PC-3 (cell line): ENCODE measurements around the gene SIPA1L3. TPM values are rescaled to one million over a fixed set of nuclear protein-coding genes. Genes with fewer than 3 reads are reported as not detected.

Source experiments
- ATAC-seq: fragments of 200-7000 bp; cut with Tn5 transposase; 2 replicates; pipeline ENCODE4 v1.9.1; 2020; ENCODE audit warnings: mild to moderate bottlenecking, moderate library complexity
- BruUV-seq: library from RNA; stranded (reverse); fragments of 400-500 nt; replicated peaks from 2 replicates; lab custom pipeline; 2021; lab: Mats Ljungman, UMichigan
- CTCF ChIA-PET: fragments of 300-600 bp; sonication (Branson Sonifier 250); formaldehyde crosslinking; loops from one replicate; lab custom pipeline; 2022; ENCODE audit warnings: antibody characterized with exemption; lab: Charles Lee
- POLR2A ChIA-PET: fragments of 300-600 bp; sonication (Branson Sonifier 250); formaldehyde crosslinking; loops from one replicate; lab custom pipeline; 2022; ENCODE audit warnings: antibody characterized with exemption; ENCODE audit not compliant: unreplicated experiment; lab: Charles Lee
- DNase-seq: peaks from one replicate; pipeline ENCODE4 v3.0.0-alpha.2; 2015
- H2AFZ ChIP-seq: fragments of 300-600 bp; sonication (generic); 2 replicates; pipeline ENCODE4 v1.6.0; 2016; ENCODE audit warnings: antibody characterized with exemption, low read length
- H3F3A ChIP-seq: fragments of 300-600 bp; sonication (generic); one replicate; pipeline ENCODE4 v1.6.0; 2017; ENCODE audit warnings: antibody characterized with exemption, low read length, control low read depth, mild to moderate bottlenecking; ENCODE audit not compliant: unreplicated experiment
- H3K27ac ChIP-seq: fragments of 300-600 bp; sonication (generic); 2 replicates; pipeline ENCODE4 v1.5.1; 2016; ENCODE audit warnings: mild to moderate bottlenecking, low read length
- H3K27me3 ChIP-seq: fragments of 300-600 bp; sonication (generic); 2 replicates; pipeline ENCODE4 v1.6.1; 2016; ENCODE audit warnings: low read length, mixed read lengths
- H3K36me3 ChIP-seq: fragments of 300-600 bp; sonication (generic); 2 replicates; pipeline ENCODE4 v1.6.1; 2016; ENCODE audit warnings: low read depth, mixed run types, low read length, mixed read lengths
- H3K4me1 ChIP-seq: fragments of 300-600 bp; sonication (generic); 2 replicates; pipeline ENCODE4 v1.5.1; 2016; ENCODE audit warnings: low read length; ENCODE audit not compliant: insufficient read depth
- H3K4me2 ChIP-seq: fragments of 300-600 bp; sonication (generic); 2 replicates; pipeline ENCODE4 v1.6.0; 2016; ENCODE audit warnings: low read length
- H3K4me3 ChIP-seq: fragments of 300-600 bp; sonication (generic); 2 replicates; pipeline ENCODE4 v1.5.1; 2016; ENCODE audit warnings: mild to moderate bottlenecking, low read length, mixed read lengths
- H3K79me2 ChIP-seq: fragments of 300-600 bp; sonication (generic); 2 replicates; pipeline ENCODE4 v1.6.1; 2017; ENCODE audit warnings: low read length, mixed read lengths
- H3K9ac ChIP-seq: fragments of 300-600 bp; sonication (generic); 2 replicates; pipeline ENCODE4 v1.6.0; 2016; ENCODE audit warnings: mild to moderate bottlenecking, low read length
- H3K9me2 ChIP-seq: fragments of 300-600 bp; sonication (generic); replicated peaks from 2 replicates; pipeline ENCODE4 v1.6.1; 2016; ENCODE audit warnings: mixed run types, low read length, mixed read lengths
- H3K9me3 ChIP-seq: fragments of 300-600 bp; sonication (generic); 2 replicates; pipeline ENCODE4 v1.6.1; 2016; ENCODE audit warnings: low read length, mixed read lengths
- H4K20me1 ChIP-seq: fragments of 300-600 bp; sonication (generic); 2 replicates; pipeline ENCODE4 v1.6.1; 2016; ENCODE audit warnings: low read length, mixed read lengths
- CTCF ChIP-seq: fragments of 300-600 bp; sonication (generic); conservative IDR thresholded peaks from 2 replicates; pipeline ENCODE4 v1.5.1; 2017; ENCODE audit warnings: antibody characterized with exemption, low read depth, mild to moderate bottlenecking, low read length
- EZH2 ChIP-seq: fragments of 300-600 bp; sonication (generic); IDR thresholded peaks from one replicate; pipeline ENCODE4 v1.6.1; 2017; ENCODE audit warnings: antibody characterized with exemption, mild to moderate bottlenecking, low read length; ENCODE audit not compliant: unreplicated experiment
- EZH2phosphoT487 ChIP-seq: fragments of 300-600 bp; sonication (generic); IDR thresholded peaks from 2 replicates; pipeline ENCODE4 v1.6.1; 2018; ENCODE audit warnings: mild to moderate bottlenecking, antibody characterized with exemption, low read length, borderline replicate concordance
- intact Hi-C: fragments of 100-400 bp; cut with micrococcal nuclease; formaldehyde crosslinking; loops from 2 replicates; pipeline ENCODE4 v1.9.0; 2023
- total RNA-seq: library from RNA; depleted of rRNA; stranded (reverse); fragments of >200 nt; gene quantifications from 2 replicates; pipeline ENCODE4 v1.2.3, GENCODE V29; 2014

Gene SIPA1L3
- total RNA-seq, 1 experiment from 2014 or later, result 38.7 TPM

- Histone ChIP-seq H3K4me1 (no peaks in the 10 kb centered on the region), H2AFZ (no peak overlapping the region), H3F3A (no peaks in the 10 kb centered on the region), H3K9ac (no peak overlapping the region), H3K9me2 (no peaks in the 10 kb centered on the region), H3K36me3 (no peaks in the 10 kb centered on the region), H4K20me1 (no peaks in the 10 kb centered on the region), H3K79me2 (peaks cover 69% of the 10 kb centered on the region), H3K27ac (no peak overlapping the region), H3K4me3 (no peak overlapping the region), H3K27me3 (no peaks in the 10 kb centered on the region), H3K9me3 (no peaks in the 10 kb centered on the region), H3K4me2 (no peak overlapping the region)
- BruUV-seq, result no TSS peak
- ChIA-PET POLR2A (no interaction called here), CTCF (no interaction called here)
- DNase-seq (no peak), ATAC-seq (no peak)
- TF ChIP-seq CTCF, result no peak
- TF ChIP-seq EZH2phosphoT487, result no peak
- no peak for TF ChIP-seq EZH2
- intact Hi-C loops, result no loop called here
These were observed 114.3 kb downstream of the SIPA1L3 start for GRCh38 chr19:38021352-38021751.

- DNase-seq, result no peak
- H3K36me3 ChIP-seq, result no peaks in the 10 kb centered on the region
- no peak overlapping the region for H3K4me3 ChIP-seq
- ATAC-seq, result no peak
- H4K20me1 ChIP-seq, result no peaks in the 10 kb centered on the region
- POLR2A ChIA-PET, result interaction anchor here (0.7 kb wide), 1 partner anchor 105 kb away, joined by 3 read pairs; no protein-coding TSS in a partner anchor
- TF ChIP-seq EZH2phosphoT487, result no peak
- no peak for TF ChIP-seq EZH2
- TF ChIP-seq CTCF, result no peak
- H3K9ac ChIP-seq, result no peak overlapping the region
- BruUV-seq, result no TSS peak
- H3K79me2 ChIP-seq, result peaks cover 64% of the 10 kb centered on the region
- no peaks in the 10 kb centered on the region for H3F3A ChIP-seq
- H3K4me2 ChIP-seq, result no peak overlapping the region
- intact Hi-C loops, result no loop called here
- no peaks in the 10 kb centered on the region for H3K9me2 ChIP-seq
- no peak overlapping the region for H3K27ac ChIP-seq
- H3K27me3 ChIP-seq, result no peaks in the 10 kb centered on the region
- CTCF ChIA-PET, result no interaction called here
- H3K4me1 ChIP-seq, result no peaks in the 10 kb centered on the region
- no peak overlapping the region for H2AFZ ChIP-seq
- no peaks in the 10 kb centered on the region for H3K9me3 ChIP-seq
These were observed 116.0 kb downstream of the SIPA1L3 start for GRCh38 chr19:38022791-38023670.
